A549 (cell line): ENCODE measurements around the gene IGFALS. TPM values are rescaled to one million over a fixed set of nuclear protein-coding genes. Genes with fewer than 3 reads are reported as not detected.

ENCODE experiments used
- ATAC-seq, 2 experiments: fragments of 200-7000 bp in 1 of 2; fragments of >200 bp in 1 of 2; cut with Nextera tagmentation in 1 of 2; cut with Tn5 transposase in 1 of 2; 3 replicates each; pipeline versions ENCODE4 v1.8.0 to v1.9.1; 2018 to 2020; ENCODE audit warnings: mild to moderate bottlenecking in 1 of 2, moderate library complexity in 1 of 2
- CTCF ChIA-PET: fragments of 300-600 bp; sonication (Branson Sonifier 250); formaldehyde crosslinking; extraction: SDS; loops from one replicate; lab custom pipeline; 2021; ENCODE audit warnings: antibody characterized with exemption, inconsistent platforms; lab: Yijun Ruan, JAX
- POLR2A ChIA-PET: fragments of 350-600 bp; formaldehyde crosslinking; extraction: SDS; loops from one replicate; lab custom pipeline; 2021; ENCODE audit warnings: antibody characterized with exemption, inconsistent platforms; lab: Yijun Ruan, JAX
- DNase-seq, 2 experiments: peaks; one replicate each; pipeline versions ENCODE4 v3.0.0 to v3.0.0-alpha.2; 2011 to 2016; ENCODE audit warnings: low read depth in 1 of 2, low spot score in 1 of 2
- FAIRE-seq: peaks from 2 replicates; lab custom pipeline; 2011; peaks lifted over from hg19 to GRCh38; lab: Jason Lieb, UNC
- H3K27ac ChIP-seq, 2 experiments: fragments of >200 bp; sonication (Bioruptor Twin); formaldehyde crosslinking; 3 replicates each; pipeline ENCODE4 v1.5.1; 2016 to 2017
- H3K4me1 ChIP-seq: fragments of >200 bp; sonication (Bioruptor Twin); formaldehyde crosslinking; 3 replicates; pipeline ENCODE4 v1.6.1; 2016
- H3K4me2 ChIP-seq: fragments of >200 bp; sonication (Bioruptor Twin); formaldehyde crosslinking; 3 replicates; pipeline ENCODE4 v1.6.1; 2016
- H3K4me3 ChIP-seq: fragments of >200 bp; sonication (Bioruptor Twin); formaldehyde crosslinking; 3 replicates; pipeline ENCODE4 v1.5.1; 2016
- H3K9me3 ChIP-seq: fragments of >200 bp; sonication (Bioruptor Twin); formaldehyde crosslinking; 3 replicates; pipeline ENCODE4 v1.6.1; 2016
- ATOH8 ChIP-seq: fragments of 250-450 bp; sonication (Bioruptor Pico); IDR thresholded peaks from 2 replicates; pipeline ENCODE4 v1.5.0; 2020; ENCODE audit warnings: low read depth, mild to moderate bottlenecking, moderate library complexity
- CEBPB ChIP-seq, 2 experiments: fragments of >200 bp in 1 of 2; sonication (Bioruptor Twin) in 1 of 2; formaldehyde crosslinking in 1 of 2; IDR thresholded peaks; 2 replicates each; pipeline ENCODE4 v1.6.1; 2012 to 2016
- CTCF ChIP-seq: fragments of >200 bp; sonication (Bioruptor Twin); formaldehyde crosslinking; IDR thresholded peaks from 3 replicates; pipeline ENCODE4 v1.5.1; 2016
- EHF ChIP-seq: fragments of 250-450 bp; sonication (Bioruptor Pico); IDR thresholded peaks from 2 replicates; pipeline ENCODE4 v1.5.0; 2020; ENCODE audit warnings: mild to moderate bottlenecking
- EHMT2 ChIP-seq: fragments of 200-600 bp; sonication (generic); IDR thresholded peaks from 2 replicates; pipeline ENCODE4 v1.6.1; 2016; ENCODE audit warnings: antibody characterized with exemption, low read depth, mild to moderate bottlenecking, moderate library complexity
- ELK1 ChIP-seq: fragments of 150-350 bp; IDR thresholded peaks from 2 replicates; pipeline ENCODE4 v1.6.1; 2014; ENCODE audit warnings: low read depth, mild to moderate bottlenecking, low read length
- ESRRA ChIP-seq: fragments of 150-350 bp; IDR thresholded peaks from 2 replicates; pipeline ENCODE4 v1.6.1; 2014; ENCODE audit warnings: mild to moderate bottlenecking, low read length, borderline replicate concordance
- HOXA7 ChIP-seq: fragments of 250-450 bp; sonication (Bioruptor Pico); IDR thresholded peaks from 2 replicates; pipeline ENCODE4 v1.5.0; 2020; ENCODE audit warnings: mild to moderate bottlenecking, moderate library complexity
- KDM5A ChIP-seq: fragments of 200-600 bp; sonication (generic); IDR thresholded peaks from 2 replicates; pipeline ENCODE4 v1.6.1; 2016; ENCODE audit warnings: antibody characterized with exemption, mild to moderate bottlenecking
- MYC ChIP-seq: IDR thresholded peaks from 2 replicates; pipeline ENCODE4 v1.6.1; 2012; ENCODE audit warnings: mild to moderate bottlenecking, inconsistent platforms, low read length, improper control_type of control experiment, borderline replicate concordance
- PBX3 ChIP-seq: IDR thresholded peaks from 2 replicates; pipeline ENCODE4 v1.6.1; 2012
- PHF8 ChIP-seq: fragments of 200-600 bp; sonication (generic); IDR thresholded peaks from 2 replicates; pipeline ENCODE4 v1.6.1; 2016; ENCODE audit warnings: low read depth, mild to moderate bottlenecking, antibody characterized with exemption, moderate library complexity, borderline replicate concordance
- POLR2A ChIP-seq: IDR thresholded peaks from 2 replicates; pipeline ENCODE4 v1.6.1; 2012; ENCODE audit warnings: mild to moderate bottlenecking, low read length
- RAD21 ChIP-seq, 2 experiments: fragments of >200 bp in 1 of 2; sonication (Bioruptor Twin) in 1 of 2; formaldehyde crosslinking in 1 of 2; IDR thresholded peaks in 1 of 2; conservative IDR thresholded peaks in 1 of 2; 2 replicates in 1 of 2; 3 replicates in 1 of 2; pipeline ENCODE4 v1.6.1; 2012 to 2018; ENCODE audit warnings: inconsistent platforms in 1 of 2
- REST ChIP-seq: fragments of 200-600 bp; sonication (generic); IDR thresholded peaks from 2 replicates; pipeline ENCODE4 v1.6.1; 2016; ENCODE audit warnings: antibody characterized with exemption, mild to moderate bottlenecking, moderate library complexity
- RFX5 ChIP-seq: fragments of 450-650 bp; IDR thresholded peaks from 2 replicates; pipeline ENCODE4 v1.7.1; 2014; ENCODE audit warnings: antibody characterized with exemption, mild to moderate bottlenecking, moderate library complexity
- WGBS: methylation state at CpG from one replicate; pipeline ENCODE4 v1.1.6; 2017; ENCODE audit errors: missing lambda C conversion rate; 5-methylcytosine and 5-hydroxymethylcytosine counted together
- polyA plus RNA-seq, 4 experiments: library from polyadenylated mRNA; depleted of rRNA in 3 of 4; stranded (reverse); fragments of >200 nt; fragmentation: RNase III in 1 of 4; extraction: RNeasy Plus Mini Kit Qiagen cat#74134 plus additional on column Dnase treatment in 1 of 4; gene quantifications; 2 replicates in 3 of 4; 3 replicates in 1 of 4; pipeline ENCODE4 v1.2.3, GENCODE V29; 2011 to 2017

IGFALS gene
- polyA plus RNA-seq, 2 of the 4 experiments (the other 2 are of a cell fraction): 0.08 TPM; not detected in 1

- TF ChIP-seq RFX5: peak; percentile 91
- TF ChIP-seq PHF8: peak; percentile 58; the same call in 1 of the 2 replicates
- TF ChIP-seq KDM5A: peak; percentile 99
- peak; percentile 92 for TF ChIP-seq PBX3
Observed at GRCh38 chr16:1826691-1827573, 33.4 kb upstream of the IGFALS start, which contains the start of the genes FAHD1 and HAGH (continued).

GRCh38 chr16:1825864-1826690, 32.6 kb upstream of the IGFALS start:
- TF ChIP-seq ELK1 (no peak), ATOH8 (CRISPR knock-in tag) (peak; percentile 33; the same call in 1 of the 2 replicates)
- no peak for FAIRE-seq
- Histone ChIP-seq H3K9me3 (no peaks in the 10 kb centered on the region), H3K4me2 (peak overlapping the region; percentile 98), H3K4me3 (peak overlapping the region; percentile 67), H3K4me1 (peaks cover 22% of the 10 kb centered on the region), H3K27ac (peak overlapping the region; percentile 89 to 95)
- DNase-seq: peak in 1 of 2 experiments; percentile 31
- ChIA-PET CTCF (interaction anchor here (0.9 to 1.2 kb wide), 3 partner anchors 13 to 138 kb away, joined by 3 to 5 read pairs (median 4); partner anchors contain the start of gene RPS2), POLR2A (interaction anchor here (0.5 to 1.9 kb wide), 4 partner anchors 43 to 190 kb away, joined by 3 to 12 read pairs (median 6); partner anchors contain the start of genes NUBP2, RPS2 and SPSB3)
- peak; percentile 6 to 76 for ATAC-seq
- WGBS: 5% methylated on average over 44 of the region's 96 CpGs

- ChIA-PET CTCF (interaction anchor here (1.1 to 1.2 kb wide), 2 partner anchors 12 to 139 kb away, joined by 3 to 5 read pairs; partner anchors contain the start of gene RPS2), POLR2A (no interaction called here)
- Histone ChIP-seq H3K4me2 (peak overlapping the region; percentile 98), H3K4me3 (peak overlapping the region; percentile 67), H3K9me3 (no peaks in the 10 kb centered on the region), H3K27ac (no peak overlapping the region), H3K4me1 (peaks cover 22% of the 10 kb centered on the region)
- DNase-seq: no peak
- no peak for ATAC-seq
- WGBS: 79% methylated on average over 15 of the region's 15 CpGs
- no peak for FAIRE-seq
- TF ChIP-seq ELK1 (no peak), EHF (CRISPR knock-in tag) (no peak), EHMT2 (no peak), CTCF (no peak), POLR2A (no peak), ATOH8 (CRISPR knock-in tag) (no peak), KDM5A (no peak), HOXA7 (CRISPR knock-in tag) (no peak), RFX5 (no peak), MYC (no peak), REST (no peak), CEBPB (IDR thresholded peaks at IDR 0.05) (no peak), ESRRA (no peak), PHF8 (no peak), RAD21 (conservative IDR thresholded peaks at IDR 0.05 in 1 of 2, IDR thresholded peaks at IDR 0.05 in 1 of 2) (no peak)
Observed at GRCh38 chr16:1825381-1825863, 31.9 kb upstream of the IGFALS start.
